ENCODE measurements around the gene EIF3L.
A peak's percentile ranks its signal among the peaks of the same experiment; 100 is the strongest.

The EIF3L gene

GRCh38 chr22:37904572-37905533, 55.6 kb downstream of the EIF3L start:
- DNase-seq (ENCODE audit: low spot score), result peak; percentile 97
- peak; percentile 99 for FAIRE-seq

GRCh38 chr22:37905534-37906363, 56.5 kb downstream of the EIF3L start, which contains the start of gene MICALL1:
MICALL1 (plus strand) TSS chr22:37906297; CDS start chr22:37906423, 126 bp downstream.
- DNase-seq (ENCODE audit: low spot score) (peak; percentile 92), FAIRE-seq (peak; percentile 88)

GRCh38 chr22:37906364-37907008, 57.3 kb downstream of the EIF3L start:
- peak; percentile 30 for FAIRE-seq

GRCh38 chr22:37907036-37907954, 58.1 kb downstream of the EIF3L start:
- no peak for DNase-seq (ENCODE audit: low spot score)
- peak; percentile 56 for FAIRE-seq

More at GRCh38 chr22:37906364-37907008, 57.3 kb downstream of the EIF3L start:
- peak; percentile 43 for DNase-seq (ENCODE audit: low spot score)

GRCh38 chr22:37909766-37910165, 60.5 kb downstream of the EIF3L start:
- FAIRE-seq, result no peak
- no peak for DNase-seq (ENCODE audit: low spot score)

- FAIRE-seq (peak; percentile 17), DNase-seq (ENCODE audit: low spot score) (no peak)
Measured at GRCh38 chr22:37910890-37911672, 61.9 kb downstream of the EIF3L start.

- DNase-seq (ENCODE audit: low spot score), result no peak
- no peak for FAIRE-seq
Measured at GRCh38 chr22:37911697-37912096, 62.5 kb downstream of the EIF3L start.

GRCh38 chr22:37912171-37912570, 63.0 kb downstream of the EIF3L start:
- no peak for FAIRE-seq
- no peak for DNase-seq (ENCODE audit: low spot score)

- DNase-seq (ENCODE audit: low spot score) (no peak), FAIRE-seq (no peak)
Measured at GRCh38 chr22:37913233-37913721, 64.1 kb downstream of the EIF3L start.

GRCh38 chr22:37916311-37916710, 67.1 kb downstream of the EIF3L start:
- FAIRE-seq, result no peak
- no peak for DNase-seq (ENCODE audit: low spot score)

GRCh38 chr22:37917874-37918548, 68.8 kb downstream of the EIF3L start:
- no peak for DNase-seq (ENCODE audit: low spot score)
- no peak for FAIRE-seq

GRCh38 chr22:37918580-37919270, 69.5 kb downstream of the EIF3L start:
- FAIRE-seq (no peak), DNase-seq (ENCODE audit: low spot score) (no peak)

- FAIRE-seq, result no peak
- DNase-seq (ENCODE audit: low spot score), result no peak
Measured at GRCh38 chr22:37920126-37920525, 70.9 kb downstream of the EIF3L start.

GRCh38 chr22:37922191-37922590, 73.0 kb downstream of the EIF3L start:
- no peak for DNase-seq (ENCODE audit: low spot score)
- FAIRE-seq, result no peak

GRCh38 chr22:37923927-37924326, 74.7 kb downstream of the EIF3L start:
- DNase-seq (ENCODE audit: low spot score) (no peak), FAIRE-seq (no peak)

- FAIRE-seq, result no peak
- no peak for DNase-seq (ENCODE audit: low spot score)
Measured at GRCh38 chr22:37924386-37925065, 75.3 kb downstream of the EIF3L start.

GRCh38 chr22:37925330-37925729, 76.1 kb downstream of the EIF3L start:
- DNase-seq (ENCODE audit: low spot score) (no peak), FAIRE-seq (no peak)

GRCh38 chr22:37925767-37926166, 76.5 kb downstream of the EIF3L start:
- DNase-seq (ENCODE audit: low spot score) (no peak), FAIRE-seq (no peak)
